ENCODE results near the gene PTK6.

The PTK6 gene

DNA sequence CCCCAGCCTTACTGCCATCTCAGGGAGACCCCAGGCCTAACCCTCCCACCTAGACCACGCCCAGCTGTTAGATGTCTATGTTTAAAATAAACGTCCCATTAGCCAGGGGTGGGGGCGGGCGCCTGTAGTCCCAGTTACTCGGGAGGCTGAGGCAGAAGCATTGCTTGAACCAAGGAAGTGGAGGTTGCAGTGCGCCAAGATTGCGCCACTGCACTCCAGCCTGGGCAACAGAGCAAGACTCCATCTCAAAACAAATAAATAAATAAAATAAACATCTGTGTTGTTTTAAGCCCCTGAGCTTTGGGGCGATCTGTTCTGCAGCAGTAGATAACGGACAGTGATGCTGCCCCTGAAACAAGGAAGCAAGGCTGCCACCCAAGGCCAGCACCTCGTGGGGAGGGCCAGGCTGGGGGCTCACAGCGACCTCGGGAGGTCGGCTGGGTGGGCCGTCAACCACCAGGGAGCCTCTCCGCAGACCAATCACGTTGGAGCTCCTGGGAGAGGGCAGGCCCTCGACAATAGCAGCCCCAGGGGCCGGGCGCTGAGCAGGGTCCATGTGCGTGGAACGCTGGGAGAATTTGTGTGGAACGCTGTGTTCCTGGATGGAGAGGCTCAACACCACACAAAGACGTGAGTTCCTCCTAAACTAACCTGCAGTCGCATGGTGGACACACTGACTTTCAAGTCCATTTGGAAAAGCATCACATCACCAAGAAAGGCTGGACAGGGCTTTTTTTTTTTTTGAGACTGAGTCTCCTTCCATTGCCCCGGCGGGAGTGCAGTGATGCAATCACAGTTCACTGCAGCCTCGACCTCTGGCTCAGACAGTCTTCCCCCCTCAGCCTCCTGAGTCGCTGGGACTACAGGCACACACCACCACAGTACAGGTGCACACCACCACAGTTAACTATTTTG is 37.9 kb upstream of the PTK6 start:
- TF ChIP-seq, protein P1, sequence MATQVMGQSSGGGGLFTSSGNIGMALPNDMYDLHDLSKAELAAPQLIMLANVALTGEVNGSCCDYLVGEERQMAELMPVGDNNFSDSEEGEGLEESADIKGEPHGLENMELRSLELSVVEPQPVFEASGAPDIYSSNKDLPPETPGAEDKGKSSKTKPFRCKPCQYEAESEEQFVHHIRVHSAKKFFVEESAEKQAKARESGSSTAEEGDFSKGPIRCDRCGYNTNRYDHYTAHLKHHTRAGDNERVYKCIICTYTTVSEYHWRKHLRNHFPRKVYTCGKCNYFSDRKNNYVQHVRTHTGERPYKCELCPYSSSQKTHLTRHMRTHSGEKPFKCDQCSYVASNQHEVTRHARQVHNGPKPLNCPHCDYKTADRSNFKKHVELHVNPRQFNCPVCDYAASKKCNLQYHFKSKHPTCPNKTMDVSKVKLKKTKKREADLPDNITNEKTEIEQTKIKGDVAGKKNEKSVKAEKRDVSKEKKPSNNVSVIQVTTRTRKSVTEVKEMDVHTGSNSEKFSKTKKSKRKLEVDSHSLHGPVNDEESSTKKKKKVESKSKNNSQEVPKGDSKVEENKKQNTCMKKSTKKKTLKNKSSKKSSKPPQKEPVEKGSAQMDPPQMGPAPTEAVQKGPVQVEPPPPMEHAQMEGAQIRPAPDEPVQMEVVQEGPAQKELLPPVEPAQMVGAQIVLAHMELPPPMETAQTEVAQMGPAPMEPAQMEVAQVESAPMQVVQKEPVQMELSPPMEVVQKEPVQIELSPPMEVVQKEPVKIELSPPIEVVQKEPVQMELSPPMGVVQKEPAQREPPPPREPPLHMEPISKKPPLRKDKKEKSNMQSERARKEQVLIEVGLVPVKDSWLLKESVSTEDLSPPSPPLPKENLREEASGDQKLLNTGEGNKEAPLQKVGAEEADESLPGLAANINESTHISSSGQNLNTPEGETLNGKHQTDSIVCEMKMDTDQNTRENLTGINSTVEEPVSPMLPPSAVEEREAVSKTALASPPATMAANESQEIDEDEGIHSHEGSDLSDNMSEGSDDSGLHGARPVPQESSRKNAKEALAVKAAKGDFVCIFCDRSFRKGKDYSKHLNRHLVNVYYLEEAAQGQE (IDR thresholded peaks at IDR 0.05; ENCODE audit: insufficient read depth in 1 of 2, low read depth in 2 of 2, low read length in 2 of 2), result no peak
- TF ChIP-seq TAF1 (IDR thresholded peaks at IDR 0.05; ENCODE audit: borderline replicate concordance, insufficient read depth, low read length), result no peak
- TF ChIP-seq SIN3A (IDR thresholded peaks at IDR 0.05; ENCODE audit: borderline replicate concordance, insufficient read depth, low read length), result no peak

DNA sequence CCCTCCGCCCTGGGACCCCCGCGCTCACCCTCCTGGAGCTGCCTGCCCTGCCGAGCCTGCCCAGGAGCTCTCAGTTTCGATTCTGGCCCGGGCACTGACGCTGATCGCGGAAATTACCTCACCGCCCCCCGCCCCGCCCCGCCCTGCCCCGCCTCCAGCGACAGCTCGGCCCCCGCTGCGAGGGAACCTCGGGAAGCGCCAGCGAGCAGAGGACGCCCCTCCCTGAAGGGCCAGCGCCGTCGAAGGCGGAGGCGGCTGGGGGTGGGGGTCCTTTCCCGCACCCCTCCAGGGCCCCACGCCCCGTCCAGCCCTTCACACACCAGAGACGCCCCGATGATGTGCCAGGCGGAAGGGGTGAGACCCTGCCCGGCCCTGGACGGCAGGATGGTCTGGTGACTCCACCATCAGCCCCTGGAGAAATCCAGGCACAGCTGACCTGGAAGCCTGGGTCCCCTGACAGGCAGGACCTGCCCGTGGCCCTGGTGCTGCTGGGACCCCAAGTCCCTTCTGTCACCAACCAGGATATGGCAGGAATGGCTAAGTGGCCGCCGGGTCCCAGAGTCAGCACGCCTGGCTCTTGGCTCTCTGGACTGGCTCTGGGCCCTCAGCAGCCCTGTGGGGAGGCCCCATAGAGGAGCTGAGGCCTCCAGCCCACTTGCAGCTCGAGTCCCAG is 37.1 kb upstream of the PTK6 start, which contains the start of gene HELZ2:
Gene HELZ2, minus strand, starts transcription at position 84 of the 673 bp plus-strand sequence. CDS start 1,854 bp downstream, outside the sequence.
- TF ChIP-seq, protein P1 (IDR thresholded peaks at IDR 0.05; ENCODE audit: insufficient read depth in 1 of 2, low read depth in 2 of 2, low read length in 2 of 2), result no peak
- peak; percentile 39; the same call in 1 of the 2 replicates for TF ChIP-seq TAF1 (IDR thresholded peaks at IDR 0.05; ENCODE audit: borderline replicate concordance, insufficient read depth, low read length)
- TF ChIP-seq FOXP2 (optimal IDR thresholded peaks at IDR 0.05; ENCODE audit: borderline replicate concordance, extremely low read depth, extremely low read length, insufficient read depth), result no peak

DNA sequence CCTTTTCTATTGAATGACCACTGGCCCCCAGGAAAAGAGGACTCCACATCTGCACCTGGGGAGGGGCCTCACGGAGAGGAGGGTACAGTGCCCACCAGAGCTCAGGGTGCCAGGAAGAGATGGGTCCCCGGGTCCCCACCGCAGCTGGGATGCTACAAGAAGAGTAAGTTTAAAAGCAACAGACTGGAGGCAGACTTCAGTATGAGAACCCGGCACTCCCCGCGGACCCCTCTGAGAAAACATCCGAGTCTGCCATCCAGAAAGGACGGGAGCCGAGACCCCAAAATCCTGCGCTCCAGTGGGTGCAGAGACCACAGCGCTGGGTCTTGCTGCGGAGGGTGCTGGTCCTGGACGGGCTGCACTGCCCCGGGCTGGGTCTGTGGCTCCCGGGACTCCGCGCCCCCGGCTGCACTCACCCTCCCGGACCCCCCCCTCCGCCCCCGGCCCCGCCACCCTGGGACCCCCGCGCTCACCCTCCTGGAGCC is 36.5 kb upstream of the PTK6 start:
- no peak for TF ChIP-seq FOXP2 (optimal IDR thresholded peaks at IDR 0.05; ENCODE audit: borderline replicate concordance, extremely low read depth, extremely low read length, insufficient read depth)
- TF ChIP-seq POLR2AphosphoS5 (IDR thresholded peaks at IDR 0.05; ENCODE audit: low read depth, low read length), result no peak

DNA sequence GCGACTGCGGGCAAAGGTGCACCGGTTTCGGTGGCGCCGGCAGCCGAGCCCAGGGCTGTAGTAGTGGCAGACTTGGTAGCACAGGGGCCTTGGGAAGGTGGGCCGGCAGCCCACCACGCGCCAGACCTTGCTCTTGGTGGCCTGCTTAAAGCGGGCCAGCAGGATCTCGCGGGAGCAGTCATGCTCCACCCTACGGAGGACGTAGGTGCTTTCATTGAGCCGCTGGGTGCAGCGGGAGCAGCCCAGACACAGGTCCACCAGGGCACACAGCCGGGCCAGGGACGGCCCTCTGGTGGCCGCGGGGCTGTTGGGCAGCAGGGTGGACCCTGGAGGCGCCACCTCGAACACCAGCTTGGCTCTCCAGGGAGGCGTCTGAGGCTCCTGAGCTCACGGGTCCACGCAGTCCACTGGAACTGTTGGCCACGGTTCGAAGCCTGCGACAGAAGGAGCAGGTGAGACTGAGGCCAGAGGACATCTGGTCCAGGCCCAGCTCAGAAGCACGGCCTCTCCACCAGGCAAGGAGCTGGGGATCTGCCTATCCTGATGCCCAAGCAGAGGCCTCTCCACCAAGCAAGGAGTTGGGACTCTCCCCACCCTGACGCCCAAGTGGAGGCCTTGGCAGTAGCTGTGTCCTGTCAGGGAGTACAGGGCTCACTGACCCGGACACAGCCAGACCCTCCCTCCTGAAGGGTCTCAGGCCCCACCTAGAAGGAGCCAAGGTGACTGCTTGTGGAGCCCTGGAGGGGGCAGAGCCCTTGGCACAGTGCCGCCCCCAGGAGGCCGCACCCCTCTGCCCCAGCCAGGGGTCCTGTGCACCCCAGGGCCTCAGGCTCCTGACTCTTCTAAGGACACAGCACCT is 35.8 kb upstream of the PTK6 start:
- no peak for TF ChIP-seq POLR2AphosphoS5 (IDR thresholded peaks at IDR 0.05; ENCODE audit: low read depth, low read length)
- TF ChIP-seq FOXP2 (optimal IDR thresholded peaks at IDR 0.05; ENCODE audit: borderline replicate concordance, extremely low read depth, extremely low read length, insufficient read depth), result no peak
- TF ChIP-seq TAF1 (IDR thresholded peaks at IDR 0.05; ENCODE audit: borderline replicate concordance, insufficient read depth, low read length), result no peak
- TF ChIP-seq SIN3A (IDR thresholded peaks at IDR 0.05; ENCODE audit: borderline replicate concordance, insufficient read depth, low read length), result no peak
- TF ChIP-seq, protein P1 (IDR thresholded peaks at IDR 0.05; ENCODE audit: insufficient read depth in 1 of 2, low read depth in 2 of 2, low read length in 2 of 2), result no peak

DNA sequence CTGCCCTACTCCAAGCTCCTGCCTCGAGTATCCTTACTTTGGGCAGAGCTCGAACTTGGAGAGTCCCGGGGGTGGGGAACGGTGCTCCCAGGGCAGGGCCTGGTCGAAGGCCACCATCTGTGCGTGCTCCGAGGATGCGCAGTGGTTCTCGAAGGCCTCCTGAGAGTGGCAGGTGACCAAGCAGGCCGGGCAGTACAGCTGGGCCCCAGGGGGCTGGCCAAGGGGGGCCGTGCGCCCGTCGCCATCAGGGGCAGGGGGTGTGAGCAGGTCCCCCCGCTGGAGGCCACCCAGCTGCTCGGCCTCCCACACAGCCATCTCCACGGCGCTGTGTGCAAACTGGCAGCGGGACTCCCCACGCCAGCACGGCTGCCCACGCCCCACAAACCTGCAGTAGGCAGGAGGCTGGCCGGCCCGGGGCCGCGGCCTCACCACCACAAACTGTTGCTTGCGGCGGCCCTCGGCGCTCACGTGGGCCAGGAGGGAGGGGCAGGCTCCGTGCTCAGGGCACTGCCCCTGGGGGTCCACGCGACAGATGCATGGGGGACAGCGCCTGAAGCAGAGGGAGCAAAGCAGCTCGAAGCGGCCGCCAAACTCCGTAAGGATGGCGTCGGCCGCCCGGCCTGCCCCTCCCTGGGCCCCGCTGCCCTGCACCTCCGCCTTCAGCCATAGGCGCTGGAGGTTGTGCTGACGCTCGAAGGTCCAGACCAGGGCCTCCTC is 35.1 kb upstream of the PTK6 start:
- TF ChIP-seq, protein P1 (IDR thresholded peaks at IDR 0.05; ENCODE audit: insufficient read depth in 1 of 2, low read depth in 2 of 2, low read length in 2 of 2), result no peak
- TF ChIP-seq TAF1 (IDR thresholded peaks at IDR 0.05; ENCODE audit: borderline replicate concordance, insufficient read depth, low read length), result no peak
- TF ChIP-seq POLR2AphosphoS5 (IDR thresholded peaks at IDR 0.05; ENCODE audit: low read depth, low read length), result no peak
- no peak for TF ChIP-seq SIN3A (IDR thresholded peaks at IDR 0.05; ENCODE audit: borderline replicate concordance, insufficient read depth, low read length)
- TF ChIP-seq FOXP2 (optimal IDR thresholded peaks at IDR 0.05; ENCODE audit: borderline replicate concordance, extremely low read depth, extremely low read length, insufficient read depth), result no peak
